AG08396 (cell line): ENCODE results near the gene PPM1L.

ENCODE experiments used
- DNase-seq: peaks from one replicate; pipeline ENCODE4 v3.0.0; 2012; ENCODE audit warnings: low spot score, mixed read lengths

Gene PPM1L

DNA sequence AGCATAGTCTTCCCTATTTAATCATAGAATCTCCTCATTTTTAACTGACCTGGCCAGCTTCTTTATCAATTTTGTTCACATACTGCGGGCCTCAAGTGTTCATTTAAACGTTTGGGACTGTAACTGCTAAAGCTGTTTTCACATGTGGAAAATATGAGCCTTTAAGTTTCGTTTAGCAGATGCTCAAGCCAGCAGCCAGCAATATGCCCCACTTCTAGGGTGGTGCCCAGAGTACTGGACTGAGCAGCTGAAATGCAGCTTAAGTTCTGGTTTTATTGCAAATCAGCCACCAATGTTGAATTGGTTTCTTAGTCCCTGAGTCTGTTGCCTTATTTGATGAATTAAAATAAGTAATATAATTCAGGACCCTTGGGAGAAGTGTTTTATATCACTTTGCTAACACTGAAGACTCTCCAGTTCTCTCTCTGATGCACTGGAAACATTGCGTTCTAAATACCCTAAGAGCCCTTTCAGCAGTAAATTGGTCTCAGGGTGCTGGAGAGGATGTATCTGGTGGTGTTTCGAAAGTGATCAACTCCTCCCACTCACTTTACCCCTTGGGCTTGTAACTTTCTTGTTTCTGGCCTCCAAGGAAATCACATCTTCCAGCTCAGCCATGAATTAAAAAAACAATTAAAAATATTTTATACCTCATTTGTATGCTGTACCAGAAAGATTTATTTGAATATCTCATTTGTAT lies 287.5 kb downstream of the PPM1L start:
- DNase-seq: no peak

DNA sequence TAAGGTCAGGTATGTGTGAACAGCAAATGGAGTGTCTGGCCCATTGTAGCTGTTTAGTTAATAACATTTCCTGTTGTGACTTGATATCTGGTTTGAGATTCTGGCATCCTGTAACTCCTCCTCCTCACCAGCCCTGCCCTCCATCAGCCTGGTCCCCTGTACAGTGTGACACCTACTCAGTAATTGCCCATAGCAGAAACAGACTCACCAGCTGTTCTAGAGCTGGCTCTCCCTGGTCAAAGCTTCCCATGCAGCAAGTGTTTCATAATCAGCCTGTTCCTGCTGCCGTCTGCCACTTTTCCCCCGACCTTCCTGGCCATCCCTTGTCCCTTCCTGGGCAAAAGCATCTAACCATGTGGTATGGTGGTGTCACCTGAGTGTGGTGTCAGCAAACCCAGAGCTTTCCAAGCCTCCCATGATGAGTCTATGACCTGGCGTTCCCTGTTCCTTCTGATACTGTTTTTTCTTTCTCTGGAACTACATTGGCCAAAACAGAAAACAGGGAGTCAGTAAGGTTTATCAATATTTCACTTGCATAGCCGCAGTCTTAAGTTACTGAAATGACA lies 293.7 kb downstream of the PPM1L start:
- DNase-seq: no peak

DNA sequence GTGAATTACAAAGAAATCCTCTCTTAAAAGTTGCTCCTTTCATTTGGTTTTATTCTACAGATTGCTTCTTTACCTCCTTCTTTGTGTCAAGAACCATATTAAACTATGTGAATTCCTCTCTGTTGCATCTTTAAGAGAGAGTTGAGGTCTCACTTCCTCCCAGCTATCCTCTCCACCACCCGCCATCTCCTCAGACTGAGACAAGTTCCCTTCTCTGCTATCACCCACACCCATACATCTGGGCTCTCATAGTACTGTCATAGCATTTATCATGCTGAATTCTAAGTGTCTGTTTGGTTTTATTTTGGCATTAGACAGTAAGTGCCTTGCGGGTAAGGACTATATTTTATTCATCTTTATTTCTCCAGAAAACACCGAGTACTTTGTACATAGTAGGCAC lies 294.9 kb downstream of the PPM1L start:
- no peak for DNase-seq

DNA sequence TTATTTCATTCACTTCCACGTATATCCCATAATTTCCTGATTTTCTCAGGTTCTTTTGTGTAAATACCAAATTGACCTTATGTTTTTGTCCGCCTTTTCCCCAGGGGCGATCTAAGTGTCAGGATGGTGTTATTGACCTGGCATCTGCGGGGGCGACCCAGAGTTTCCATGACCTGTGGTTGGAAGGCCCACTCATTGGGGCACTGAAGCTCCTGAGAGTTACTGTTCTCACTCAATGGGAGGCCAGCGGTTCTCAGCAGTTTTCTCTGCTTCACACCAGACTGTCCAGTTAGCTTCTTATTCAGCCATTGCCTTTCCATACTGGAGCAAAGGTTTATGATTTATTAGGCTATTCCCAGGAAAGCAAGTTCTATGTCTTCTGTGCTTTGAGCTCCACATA lies 295.8 kb downstream of the PPM1L start:
- DNase-seq: no peak

DNA sequence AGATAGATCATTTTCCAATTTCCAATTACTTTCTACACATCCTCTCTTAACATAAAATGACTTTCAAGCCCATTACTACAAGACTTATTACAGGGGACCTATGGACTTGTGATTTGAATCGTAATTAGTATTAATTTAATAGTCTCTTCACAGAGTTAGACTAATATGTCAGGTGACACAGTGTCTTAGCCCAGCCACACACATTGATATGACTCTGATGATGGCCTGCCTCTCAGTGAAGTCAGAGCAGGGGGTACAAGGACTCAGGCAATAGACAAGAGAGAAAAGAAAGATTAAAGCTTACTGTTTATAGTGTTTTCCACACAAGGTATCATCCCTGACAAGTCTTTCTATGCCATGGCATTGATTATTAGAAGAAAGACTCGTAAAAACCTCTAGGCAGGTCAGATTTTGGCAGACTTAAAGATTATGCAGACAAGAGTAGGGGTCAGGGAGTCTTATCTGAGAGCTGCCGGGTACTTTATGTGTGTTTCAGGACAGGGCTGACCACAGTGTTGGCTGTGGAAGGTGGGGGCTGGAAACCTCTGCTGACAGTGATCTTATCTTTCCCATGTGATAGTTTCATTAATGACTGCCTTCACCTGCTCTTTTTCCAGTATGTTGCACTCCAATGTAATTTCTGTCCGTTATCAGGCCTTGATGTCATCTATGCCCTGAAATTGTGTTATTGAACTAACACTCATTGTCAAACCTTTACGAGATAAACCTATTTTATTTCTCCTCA lies 299.0 kb downstream of the PPM1L start:
- DNase-seq: no peak

DNA sequence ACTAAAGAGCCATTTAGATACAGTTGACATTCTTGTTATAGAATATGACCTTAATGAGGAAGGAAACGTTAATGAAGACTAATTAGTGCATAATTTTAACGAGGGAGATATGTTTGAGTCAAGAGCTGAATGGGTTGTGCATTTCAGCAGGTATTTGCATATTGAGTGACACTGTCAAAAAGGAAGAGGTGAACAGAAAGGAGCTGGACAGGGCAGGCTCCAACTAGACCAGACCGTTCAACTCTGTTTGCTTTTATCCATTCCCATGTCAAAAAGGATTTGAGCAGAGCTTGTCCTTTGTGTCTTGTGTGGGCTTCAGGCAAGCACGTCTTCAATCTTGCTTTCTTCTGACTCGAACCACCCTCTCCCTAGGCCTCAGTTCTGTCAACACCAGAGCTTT lies 308.4 kb downstream of the PPM1L start:
- DNase-seq: no peak

DNA sequence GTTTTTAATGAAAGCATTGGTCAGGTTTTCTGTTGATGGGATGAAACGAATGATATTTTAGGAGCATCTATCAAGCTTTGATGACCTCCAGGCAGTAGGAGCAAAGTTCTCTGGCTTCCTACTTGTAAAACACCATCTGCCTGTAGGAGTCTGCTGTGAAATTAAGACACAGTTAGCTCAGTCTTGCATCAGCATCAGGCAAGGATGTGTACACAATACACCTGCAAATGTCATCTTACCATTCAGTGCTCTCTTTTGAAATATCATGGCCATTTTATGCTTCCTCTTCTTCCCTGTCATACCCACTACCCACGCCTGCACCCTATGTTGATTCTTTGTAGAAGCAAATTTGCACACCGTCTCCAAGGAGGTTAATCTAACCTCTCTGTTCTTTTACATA lies 310.9 kb downstream of the PPM1L start:
- no peak for DNase-seq

DNA sequence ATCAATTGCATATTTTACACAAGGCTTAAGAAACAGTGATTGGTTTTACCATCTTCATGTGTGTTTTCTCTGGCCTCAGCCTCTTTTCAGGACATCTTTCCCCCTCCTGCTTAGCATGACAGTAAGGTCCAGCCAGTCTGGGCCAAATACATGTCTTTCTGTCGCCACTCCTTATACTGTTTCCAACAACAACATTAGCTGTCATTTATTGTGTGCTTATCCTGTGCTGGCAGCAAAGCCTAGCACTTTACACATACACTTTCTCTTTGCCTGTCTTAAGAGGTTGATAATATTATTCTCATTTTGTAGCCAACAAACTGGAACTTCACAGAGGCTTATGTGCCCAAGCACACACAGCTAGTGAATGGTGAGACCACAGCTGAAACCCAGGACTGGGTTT lies 311.3 kb downstream of the PPM1L start:
- DNase-seq: no peak

DNA sequence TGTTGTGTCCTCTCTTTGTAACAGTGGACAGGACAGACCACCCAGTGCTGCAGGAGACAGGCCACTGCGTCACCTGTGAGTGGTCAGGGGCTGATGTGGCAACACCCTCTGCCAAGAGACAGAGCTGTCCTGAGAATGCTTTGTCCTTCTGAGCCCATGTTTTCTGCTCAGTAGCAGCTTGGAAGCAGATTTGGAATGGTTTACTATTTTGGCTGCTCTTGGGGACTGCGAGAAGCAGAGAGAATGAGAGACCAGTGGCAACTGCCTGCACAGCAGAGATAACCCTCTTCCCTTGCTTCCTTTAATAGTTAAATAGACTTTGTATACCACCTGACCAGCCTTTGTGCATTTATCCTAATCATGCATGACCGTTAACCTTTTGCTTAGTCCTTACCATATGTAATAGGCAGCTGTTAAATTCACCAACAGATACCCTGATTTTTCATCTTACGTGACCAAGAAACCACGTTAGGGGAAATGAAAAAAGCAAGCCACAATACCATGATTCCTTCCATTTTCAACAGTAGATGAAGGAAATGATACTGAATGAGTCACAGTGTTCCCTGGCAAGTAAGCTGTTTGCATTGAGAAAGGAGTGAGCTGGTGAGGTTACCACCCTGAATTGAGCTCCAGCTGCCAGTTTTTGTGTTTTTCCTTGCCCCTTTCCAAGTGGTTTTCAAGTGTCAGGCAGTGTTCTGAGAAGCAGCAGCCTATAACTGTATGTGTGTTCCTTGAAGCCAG lies 313.6 kb downstream of the PPM1L start:
- DNase-seq: peak; percentile 27

DNA sequence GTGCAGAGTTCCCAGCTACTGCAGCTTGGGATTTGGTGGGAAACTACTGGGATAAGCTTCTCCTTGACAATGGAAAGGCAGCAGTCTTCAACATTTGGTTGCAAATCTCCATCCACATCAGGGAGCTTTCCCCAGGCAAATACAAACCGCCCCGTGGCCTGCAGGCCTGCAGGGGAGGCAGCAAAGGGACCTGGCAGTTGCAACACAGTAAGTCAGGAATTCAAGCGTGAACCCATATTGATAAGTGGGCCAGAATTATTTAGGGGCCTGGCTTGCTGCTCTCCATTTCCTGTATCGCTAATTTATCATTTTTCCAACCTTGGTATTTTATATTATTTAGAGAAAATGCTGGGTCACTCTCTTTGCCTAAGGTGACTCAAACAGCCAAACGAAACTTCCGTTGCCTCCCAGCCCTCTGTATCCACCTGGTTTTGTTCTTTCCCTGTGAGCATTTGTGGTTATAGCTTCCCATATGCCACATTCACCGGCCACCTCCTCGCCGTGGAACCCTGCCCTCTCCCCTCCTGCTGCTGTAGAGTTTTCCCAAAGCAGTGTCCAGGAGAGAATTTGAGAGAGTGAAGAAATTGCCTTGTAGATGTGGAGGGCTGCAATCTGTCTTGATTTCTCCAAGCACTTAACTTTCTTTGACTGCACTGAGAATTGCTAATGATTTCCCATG lies 314.4 kb downstream of the PPM1L start:
- no peak for DNase-seq

DNA sequence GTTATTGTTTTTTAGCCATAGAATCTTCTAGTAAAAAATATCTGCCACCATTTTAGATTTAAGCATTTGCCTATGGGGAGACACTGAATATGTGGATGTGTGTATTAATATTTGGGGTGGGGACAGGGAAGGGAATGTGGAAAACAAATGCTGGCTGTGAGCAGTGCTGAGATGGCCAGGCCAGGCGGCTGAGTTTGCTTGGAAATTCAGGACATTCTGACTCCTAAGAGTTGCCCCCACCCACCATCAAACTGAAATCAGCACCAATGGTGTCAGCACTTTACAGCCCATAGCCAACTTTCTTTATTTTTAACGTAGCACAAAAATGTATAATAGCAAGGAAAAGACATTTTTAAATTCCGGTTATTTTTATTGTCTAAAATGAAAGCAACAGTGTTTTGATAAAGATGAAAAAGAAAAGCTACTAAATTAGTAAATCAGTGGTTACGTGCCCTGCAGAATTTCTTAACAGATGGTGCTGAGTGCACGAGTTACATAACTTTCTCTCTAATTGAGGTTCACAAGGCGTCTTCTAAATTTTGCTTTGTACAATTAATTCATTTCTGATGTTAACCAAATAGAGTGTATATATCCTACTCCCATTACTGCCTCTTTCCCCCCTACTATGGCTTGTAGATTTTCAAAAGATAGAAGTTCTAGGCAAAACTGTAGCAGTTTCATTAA lies 315.1 kb downstream of the PPM1L start:
- no peak for DNase-seq

DNA sequence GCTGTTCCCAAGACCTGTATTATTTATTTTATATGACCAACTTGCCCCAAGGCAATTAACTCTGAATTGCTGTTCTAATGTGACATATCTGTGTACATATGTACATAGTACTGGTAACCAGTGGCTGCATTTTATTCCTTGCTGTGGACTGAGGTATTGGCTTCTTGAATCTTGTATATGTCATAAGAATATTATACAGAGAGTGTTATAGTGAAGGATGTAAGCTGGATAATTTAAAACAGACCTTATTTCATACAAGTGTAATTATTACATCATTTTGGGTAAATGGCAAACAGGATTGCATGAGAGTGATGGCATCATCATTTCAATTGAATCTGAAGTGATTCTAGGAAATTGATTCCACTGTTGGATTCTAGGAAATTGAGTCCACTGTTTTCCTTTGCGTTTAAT lies 316.2 kb downstream of the PPM1L start:
- no peak for DNase-seq

DNA sequence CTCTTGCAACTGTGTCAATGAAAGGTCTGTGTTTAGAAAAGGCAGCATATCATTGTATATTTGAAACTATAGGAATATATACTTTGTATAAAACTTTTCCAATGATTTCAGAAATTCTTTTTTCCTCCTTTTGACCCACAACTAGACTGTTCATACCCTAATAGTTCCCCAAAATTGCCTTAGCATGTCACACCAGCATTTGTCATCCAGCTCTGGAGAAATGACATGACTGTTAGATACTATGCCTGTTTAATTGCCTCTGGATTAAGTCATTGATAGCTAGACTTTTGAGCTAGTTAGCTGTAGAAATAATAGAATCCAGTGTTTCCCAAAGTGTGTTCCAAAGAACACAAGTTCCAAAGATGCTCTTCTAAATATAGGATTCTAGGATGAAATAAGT lies 316.7 kb downstream of the PPM1L start:
- DNase-seq: no peak

DNA sequence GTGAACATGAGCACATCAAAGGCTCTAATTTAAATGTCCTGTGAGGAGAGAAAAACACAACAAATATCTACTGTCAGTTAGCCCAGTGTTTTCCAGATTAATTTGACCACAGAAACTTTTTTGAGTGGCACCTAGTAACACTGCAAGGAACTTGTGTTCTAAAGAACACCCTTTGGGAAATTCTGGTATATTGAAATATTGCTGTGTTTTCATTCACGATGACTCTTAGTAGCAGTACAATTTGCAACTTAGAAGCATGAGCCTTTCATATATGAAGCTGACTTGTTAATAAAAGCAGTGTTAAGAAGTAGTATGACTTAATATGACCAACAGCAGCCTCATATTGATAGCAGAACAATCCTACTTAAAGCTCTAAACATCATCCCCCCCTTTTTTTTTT lies 317.1 kb downstream of the PPM1L start:
- DNase-seq: no peak

DNA sequence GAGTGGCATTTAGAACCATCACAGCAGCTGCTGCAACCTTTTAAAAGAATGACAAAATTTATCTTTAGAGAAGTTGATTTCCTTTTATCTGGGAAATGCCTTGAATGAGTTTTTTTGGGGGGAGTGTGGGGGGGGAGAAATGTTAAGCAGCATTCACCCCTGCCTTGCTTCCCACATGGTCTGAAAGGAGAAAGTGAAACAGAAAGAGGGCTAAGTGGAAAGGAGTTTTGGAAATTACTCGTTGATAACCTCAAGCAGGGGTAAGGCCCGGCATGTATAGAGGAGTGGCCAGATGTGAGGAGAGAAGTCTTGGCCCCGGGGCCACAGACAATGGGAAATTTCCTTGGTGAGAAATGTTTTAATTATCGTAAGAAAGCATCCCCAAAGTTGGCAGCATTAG lies 325.6 kb downstream of the PPM1L start:
- no peak for DNase-seq

DNA sequence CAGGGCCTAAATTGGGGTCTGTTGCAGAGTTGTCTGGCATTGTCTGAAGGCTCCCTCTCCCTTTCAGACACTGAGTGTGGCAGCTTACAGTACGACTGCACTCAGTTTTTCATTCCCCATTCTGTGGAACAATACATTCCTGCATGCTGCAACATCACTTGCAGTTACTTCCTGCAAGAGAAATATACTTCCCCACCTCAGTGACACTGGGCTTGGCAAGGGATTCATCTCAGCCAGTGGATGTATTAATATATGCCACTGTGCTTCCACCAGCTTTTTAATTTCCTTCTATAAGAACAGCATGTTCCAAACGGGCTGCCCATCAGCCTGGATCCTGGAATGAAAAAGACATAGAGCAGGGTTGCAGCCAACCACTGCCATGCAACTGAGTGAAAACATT lies 326.0 kb downstream of the PPM1L start:
- no peak for DNase-seq

DNA sequence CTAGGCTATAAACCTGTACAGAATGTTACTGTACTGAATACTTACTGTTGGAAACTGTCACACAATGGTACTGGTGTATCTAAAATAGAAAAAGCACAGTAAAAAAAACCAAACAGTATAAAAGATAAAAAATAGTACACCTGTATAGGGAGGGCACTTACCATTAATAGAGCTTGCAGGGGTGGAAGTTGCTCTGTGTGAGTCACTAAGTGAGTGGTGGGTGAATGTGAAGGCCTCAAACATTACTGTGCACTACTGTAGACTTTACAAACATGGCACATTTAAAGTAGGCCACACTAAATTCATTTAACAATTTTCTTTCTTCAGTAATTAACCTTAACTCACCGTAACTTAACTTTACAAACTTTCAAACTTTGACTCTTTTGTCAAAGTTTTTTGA lies 327.1 kb downstream of the PPM1L start:
- no peak for DNase-seq

DNA sequence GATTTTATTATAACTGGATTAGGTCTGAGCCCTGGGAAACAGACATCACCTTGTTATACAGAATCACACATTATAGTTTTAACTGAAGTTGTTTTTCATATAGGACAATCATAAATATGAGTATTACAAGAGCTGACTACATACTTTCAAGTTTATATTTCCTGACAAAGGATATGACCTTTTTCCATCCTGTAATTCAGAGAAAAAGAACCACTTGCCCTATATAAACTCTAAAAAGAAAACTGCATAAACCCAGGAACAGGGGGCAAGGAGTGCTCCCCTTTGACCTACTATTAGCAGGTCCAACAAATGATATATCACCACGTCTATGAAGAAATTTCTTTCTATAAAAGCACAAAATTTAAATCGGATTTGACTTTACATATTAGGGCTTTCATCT lies 328.2 kb downstream of the PPM1L start:
- no peak for DNase-seq

DNA sequence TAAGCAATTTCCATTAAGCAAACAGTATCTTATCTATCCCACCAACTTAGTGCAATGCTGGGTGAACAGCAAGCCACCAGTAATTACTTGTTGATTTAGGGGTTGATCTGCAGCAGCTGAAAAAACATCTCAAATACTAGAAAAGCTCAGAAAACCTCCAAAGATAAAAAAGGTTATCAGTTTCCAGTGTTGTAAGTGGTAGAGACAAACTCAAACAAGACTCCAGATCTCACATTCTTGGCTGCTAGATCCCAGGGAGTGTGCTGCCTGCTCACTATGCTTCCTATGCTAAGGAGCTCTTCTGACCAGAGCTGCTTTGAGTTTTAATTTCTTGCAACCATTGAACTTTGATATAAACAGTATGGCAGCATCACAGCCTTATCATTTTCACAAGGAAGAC lies 337.9 kb downstream of the PPM1L start:
- no peak for DNase-seq

DNA sequence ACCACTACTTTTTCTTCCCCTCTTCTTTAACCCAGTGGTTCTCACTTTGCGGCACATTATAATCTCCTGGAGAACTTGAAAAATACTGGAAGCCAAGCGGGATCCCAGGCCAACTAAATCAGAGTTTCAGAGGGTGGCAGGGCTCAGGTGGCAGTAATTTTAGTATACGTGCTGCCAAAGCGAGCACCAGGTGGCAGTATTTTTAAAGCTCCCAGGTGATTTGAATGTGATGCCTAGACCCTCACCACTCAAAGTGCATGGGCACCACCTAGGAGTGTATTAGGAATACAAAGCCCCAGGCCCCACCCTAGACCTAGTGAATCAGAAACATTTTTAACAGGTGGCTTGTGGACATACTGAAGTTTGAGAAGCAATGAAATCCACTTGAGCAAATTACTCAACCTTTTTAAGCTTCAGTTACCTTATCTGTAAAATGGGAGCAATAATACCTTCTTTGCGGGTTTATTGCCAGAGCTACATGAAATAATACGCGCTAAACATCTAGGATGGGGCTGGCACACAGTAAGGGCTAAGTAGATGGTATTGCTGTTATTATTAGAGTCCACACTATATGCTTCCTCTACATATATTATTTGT lies 340.8 kb downstream of the PPM1L start:
- no peak for DNase-seq

DNA sequence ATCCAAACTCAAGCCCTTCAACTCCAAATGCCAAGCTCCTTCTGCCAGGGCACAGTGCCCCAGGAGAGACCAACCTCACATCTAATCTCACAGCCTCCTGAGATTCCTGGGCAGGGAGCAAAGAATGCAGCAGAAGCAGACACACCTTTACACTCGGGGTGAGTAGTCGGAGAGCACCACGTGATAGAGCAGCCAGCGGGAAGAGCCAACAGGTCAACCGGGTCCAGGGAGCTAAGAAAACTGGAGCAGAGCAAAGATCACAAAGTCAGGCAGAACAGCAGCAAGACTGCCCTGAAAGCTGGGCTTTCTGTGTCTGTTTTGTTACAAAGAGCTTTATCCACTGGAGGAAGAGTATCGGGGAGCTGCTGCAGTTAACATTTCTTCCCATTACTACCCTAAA lies 345.0 kb downstream of the PPM1L start:
- no peak for DNase-seq
